ENCODE results near the gene FICD. TPM values are rescaled to one million over a fixed set of nuclear protein-coding genes. Genes with fewer than 3 reads are reported as not detected.

FICD gene
- total and polyA plus RNA-seq, 9 of the 15 experiments (the other 6 are each of a cell fraction or from before 2014, with no cell fraction given): 0.88 to 4.5 (median 1.9) TPM

GRCh38 chr12:108562348-108563135 lies 47.5 kb downstream of the FICD start, which contains the start of gene ISCU (continued):
- TF ChIP-seq ZNF707 (CRISPR knock-in tag; conservative IDR thresholded peaks at IDR 0.05) (no peak), ZZZ3 (IDR thresholded peaks at IDR 0.05) (no peak), ZNF347 (CRISPR knock-in tag; IDR thresholded peaks at IDR 0.05; ENCODE audit: low read depth) (no peak), MYBL2 (IDR thresholded peaks at IDR 0.05; ENCODE audit: low read depth) (no peak), MYBL2 (CRISPR knock-in tag; IDR thresholded peaks at IDR 0.05; ENCODE audit: borderline replicate concordance) (no peak), L3MBTL2 (IDR thresholded peaks at IDR 0.05) (0 out of 2 replicates have a peak, but pooled peaks have one; percentile 10), ZNF764 (CRISPR knock-in tag; IDR thresholded peaks at IDR 0.05; ENCODE audit: low read depth) (no peak), MEF2A (IDR thresholded peaks at IDR 0.05; ENCODE audit: control insufficient read depth, low read depth, low read length) (no peak), SETDB1 (IDR thresholded peaks at IDR 0.05; ENCODE audit: low read length) (no peak), CHD1 (IDR thresholded peaks at IDR 0.05; ENCODE audit: low read length) (peak; percentile 73), NR3C1 (CRISPR knock-in tag; IDR thresholded peaks at IDR 0.05) (no peak), RNF2 (IDR thresholded peaks at IDR 0.05) (no peak), PHB (CRISPR knock-in tag; IDR thresholded peaks at IDR 0.05) (0 out of 2 replicates have a peak, but pooled peaks have one; percentile 69)
- TF ChIP-seq, protein P1, sequence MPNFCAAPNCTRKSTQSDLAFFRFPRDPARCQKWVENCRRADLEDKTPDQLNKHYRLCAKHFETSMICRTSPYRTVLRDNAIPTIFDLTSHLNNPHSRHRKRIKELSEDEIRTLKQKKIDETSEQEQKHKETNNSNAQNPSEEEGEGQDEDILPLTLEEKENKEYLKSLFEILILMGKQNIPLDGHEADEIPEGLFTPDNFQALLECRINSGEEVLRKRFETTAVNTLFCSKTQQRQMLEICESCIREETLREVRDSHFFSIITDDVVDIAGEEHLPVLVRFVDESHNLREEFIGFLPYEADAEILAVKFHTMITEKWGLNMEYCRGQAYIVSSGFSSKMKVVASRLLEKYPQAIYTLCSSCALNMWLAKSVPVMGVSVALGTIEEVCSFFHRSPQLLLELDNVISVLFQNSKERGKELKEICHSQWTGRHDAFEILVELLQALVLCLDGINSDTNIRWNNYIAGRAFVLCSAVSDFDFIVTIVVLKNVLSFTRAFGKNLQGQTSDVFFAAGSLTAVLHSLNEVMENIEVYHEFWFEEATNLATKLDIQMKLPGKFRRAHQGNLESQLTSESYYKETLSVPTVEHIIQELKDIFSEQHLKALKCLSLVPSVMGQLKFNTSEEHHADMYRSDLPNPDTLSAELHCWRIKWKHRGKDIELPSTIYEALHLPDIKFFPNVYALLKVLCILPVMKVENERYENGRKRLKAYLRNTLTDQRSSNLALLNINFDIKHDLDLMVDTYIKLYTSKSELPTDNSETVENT (CRISPR knock-in tag; IDR thresholded peaks at IDR 0.05): peak; percentile 84
- TF ChIP-seq, protein P2, sequence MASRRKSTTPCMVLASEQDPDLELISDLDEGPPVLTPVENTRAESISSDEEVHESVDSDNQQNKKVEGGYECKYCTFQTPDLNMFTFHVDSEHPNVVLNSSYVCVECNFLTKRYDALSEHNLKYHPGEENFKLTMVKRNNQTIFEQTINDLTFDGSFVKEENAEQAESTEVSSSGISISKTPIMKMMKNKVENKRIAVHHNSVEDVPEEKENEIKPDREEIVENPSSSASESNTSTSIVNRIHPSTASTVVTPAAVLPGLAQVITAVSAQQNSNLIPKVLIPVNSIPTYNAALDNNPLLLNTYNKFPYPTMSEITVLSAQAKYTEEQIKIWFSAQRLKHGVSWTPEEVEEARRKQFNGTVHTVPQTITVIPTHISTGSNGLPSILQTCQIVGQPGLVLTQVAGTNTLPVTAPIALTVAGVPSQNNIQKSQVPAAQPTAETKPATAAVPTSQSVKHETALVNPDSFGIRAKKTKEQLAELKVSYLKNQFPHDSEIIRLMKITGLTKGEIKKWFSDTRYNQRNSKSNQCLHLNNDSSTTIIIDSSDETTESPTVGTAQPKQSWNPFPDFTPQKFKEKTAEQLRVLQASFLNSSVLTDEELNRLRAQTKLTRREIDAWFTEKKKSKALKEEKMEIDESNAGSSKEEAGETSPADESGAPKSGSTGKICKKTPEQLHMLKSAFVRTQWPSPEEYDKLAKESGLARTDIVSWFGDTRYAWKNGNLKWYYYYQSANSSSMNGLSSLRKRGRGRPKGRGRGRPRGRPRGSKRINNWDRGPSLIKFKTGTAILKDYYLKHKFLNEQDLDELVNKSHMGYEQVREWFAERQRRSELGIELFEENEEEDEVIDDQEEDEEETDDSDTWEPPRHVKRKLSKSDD (conservative IDR thresholded peaks at IDR 0.05; ENCODE audit: low read length): peak; percentile 72; the same call in 1 of the 2 replicates
- TF ChIP-seq, protein P3, sequence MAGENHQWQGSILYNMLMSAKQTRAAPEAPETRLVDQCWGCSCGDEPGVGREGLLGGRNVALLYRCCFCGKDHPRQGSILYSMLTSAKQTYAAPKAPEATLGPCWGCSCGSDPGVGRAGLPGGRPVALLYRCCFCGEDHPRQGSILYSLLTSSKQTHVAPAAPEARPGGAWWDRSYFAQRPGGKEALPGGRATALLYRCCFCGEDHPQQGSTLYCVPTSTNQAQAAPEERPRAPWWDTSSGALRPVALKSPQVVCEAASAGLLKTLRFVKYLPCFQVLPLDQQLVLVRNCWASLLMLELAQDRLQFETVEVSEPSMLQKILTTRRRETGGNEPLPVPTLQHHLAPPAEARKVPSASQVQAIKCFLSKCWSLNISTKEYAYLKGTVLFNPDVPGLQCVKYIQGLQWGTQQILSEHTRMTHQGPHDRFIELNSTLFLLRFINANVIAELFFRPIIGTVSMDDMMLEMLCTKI (IDR thresholded peaks at IDR 0.05; ENCODE audit: partially characterized antibody): no peak
- TF ChIP-seq, protein P4, sequence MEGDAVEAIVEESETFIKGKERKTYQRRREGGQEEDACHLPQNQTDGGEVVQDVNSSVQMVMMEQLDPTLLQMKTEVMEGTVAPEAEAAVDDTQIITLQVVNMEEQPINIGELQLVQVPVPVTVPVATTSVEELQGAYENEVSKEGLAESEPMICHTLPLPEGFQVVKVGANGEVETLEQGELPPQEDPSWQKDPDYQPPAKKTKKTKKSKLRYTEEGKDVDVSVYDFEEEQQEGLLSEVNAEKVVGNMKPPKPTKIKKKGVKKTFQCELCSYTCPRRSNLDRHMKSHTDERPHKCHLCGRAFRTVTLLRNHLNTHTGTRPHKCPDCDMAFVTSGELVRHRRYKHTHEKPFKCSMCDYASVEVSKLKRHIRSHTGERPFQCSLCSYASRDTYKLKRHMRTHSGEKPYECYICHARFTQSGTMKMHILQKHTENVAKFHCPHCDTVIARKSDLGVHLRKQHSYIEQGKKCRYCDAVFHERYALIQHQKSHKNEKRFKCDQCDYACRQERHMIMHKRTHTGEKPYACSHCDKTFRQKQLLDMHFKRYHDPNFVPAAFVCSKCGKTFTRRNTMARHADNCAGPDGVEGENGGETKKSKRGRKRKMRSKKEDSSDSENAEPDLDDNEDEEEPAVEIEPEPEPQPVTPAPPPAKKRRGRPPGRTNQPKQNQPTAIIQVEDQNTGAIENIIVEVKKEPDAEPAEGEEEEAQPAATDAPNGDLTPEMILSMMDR (IDR thresholded peaks at IDR 0.05 in 2 of 3, conservative IDR thresholded peaks at IDR 0.05 in 1 of 3; ENCODE audit: insufficient read depth in 2 of 3, low read depth in 1 of 3, low read length in 3 of 3): 0 out of 6 replicates have a peak, but pooled peaks of 1 of the 3 experiments have one; percentile 5

Measured in K562 (cell line).